A549 (cell line): ENCODE data around the gene GRPEL2. TPM values are rescaled to one million over a fixed set of nuclear protein-coding genes. Genes with fewer than 3 reads are reported as not detected.

ENCODE experiments used
- ATAC-seq, 2 experiments: fragments of 200-7000 bp in 1 of 2; fragments of >200 bp in 1 of 2; cut with Nextera tagmentation in 1 of 2; cut with Tn5 transposase in 1 of 2; 3 replicates each; pipeline versions ENCODE4 v1.8.0 to v1.9.1; 2018 to 2020; ENCODE audit warnings: mild to moderate bottlenecking in 1 of 2, moderate library complexity in 1 of 2
- CTCF ChIA-PET: fragments of 300-600 bp; sonication (Branson Sonifier 250); formaldehyde crosslinking; extraction: SDS; loops from one replicate; lab custom pipeline; 2021; ENCODE audit warnings: antibody characterized with exemption, inconsistent platforms; lab: Yijun Ruan, JAX
- POLR2A ChIA-PET: fragments of 350-600 bp; formaldehyde crosslinking; extraction: SDS; loops from one replicate; lab custom pipeline; 2021; ENCODE audit warnings: antibody characterized with exemption, inconsistent platforms; lab: Yijun Ruan, JAX
- DNase-seq, 2 experiments: peaks; one replicate each; pipeline versions ENCODE4 v3.0.0 to v3.0.0-alpha.2; 2011 to 2016; ENCODE audit warnings: low read depth in 1 of 2, low spot score in 1 of 2
- FAIRE-seq: peaks from 2 replicates; lab custom pipeline; 2011; peaks lifted over from hg19 to GRCh38; lab: Jason Lieb, UNC
- H3K27ac ChIP-seq, 2 experiments: fragments of >200 bp; sonication (Bioruptor Twin); formaldehyde crosslinking; 3 replicates each; pipeline ENCODE4 v1.5.1; 2016 to 2017
- H3K4me1 ChIP-seq: fragments of >200 bp; sonication (Bioruptor Twin); formaldehyde crosslinking; 3 replicates; pipeline ENCODE4 v1.6.1; 2016
- H3K4me2 ChIP-seq: fragments of >200 bp; sonication (Bioruptor Twin); formaldehyde crosslinking; 3 replicates; pipeline ENCODE4 v1.6.1; 2016
- H3K4me3 ChIP-seq: fragments of >200 bp; sonication (Bioruptor Twin); formaldehyde crosslinking; 3 replicates; pipeline ENCODE4 v1.5.1; 2016
- H3K9me3 ChIP-seq: fragments of >200 bp; sonication (Bioruptor Twin); formaldehyde crosslinking; 3 replicates; pipeline ENCODE4 v1.6.1; 2016
- BCL3 ChIP-seq: fragments of >200 bp; sonication (Bioruptor Twin); formaldehyde crosslinking; IDR thresholded peaks from 3 replicates; pipeline ENCODE4 v1.6.1; 2016
- BHLHE40 ChIP-seq: IDR thresholded peaks from 2 replicates; pipeline ENCODE4 v1.6.1; 2012; ENCODE audit warnings: low read depth, low read length, inconsistent platforms
- CBX8 ChIP-seq: fragments of 200-600 bp; sonication (generic); IDR thresholded peaks from 2 replicates; pipeline ENCODE4 v1.6.1; 2016
- CEBPB ChIP-seq, 2 experiments: fragments of >200 bp in 1 of 2; sonication (Bioruptor Twin) in 1 of 2; formaldehyde crosslinking in 1 of 2; IDR thresholded peaks; 2 replicates each; pipeline ENCODE4 v1.6.1; 2012 to 2016
- CHD2 ChIP-seq: fragments of 150-350 bp; IDR thresholded peaks from 2 replicates; pipeline ENCODE4 v1.6.1; 2014; ENCODE audit warnings: low read length; ENCODE audit not compliant: partially characterized antibody
- CHD4 ChIP-seq: fragments of 200-600 bp; sonication (generic); IDR thresholded peaks from 2 replicates; pipeline ENCODE4 v1.6.1; 2016; ENCODE audit warnings: antibody characterized with exemption, mild to moderate bottlenecking, borderline replicate concordance
- E2F6 ChIP-seq: IDR thresholded peaks from 2 replicates; pipeline ENCODE4 v1.6.1; 2012; ENCODE audit warnings: low read depth, borderline replicate concordance
- EHF ChIP-seq: fragments of 250-450 bp; sonication (Bioruptor Pico); IDR thresholded peaks from 2 replicates; pipeline ENCODE4 v1.5.0; 2020; ENCODE audit warnings: mild to moderate bottlenecking
- ESRRA ChIP-seq: fragments of 150-350 bp; IDR thresholded peaks from 2 replicates; pipeline ENCODE4 v1.6.1; 2014; ENCODE audit warnings: mild to moderate bottlenecking, low read length, borderline replicate concordance
- FOSB ChIP-seq: fragments of 250-450 bp; sonication (Bioruptor Pico); IDR thresholded peaks from 2 replicates; pipeline ENCODE4 v1.5.0; 2020; ENCODE audit warnings: mild to moderate bottlenecking, moderate library complexity
- FOXS1 ChIP-seq: fragments of 250-450 bp; sonication (Bioruptor Pico); IDR thresholded peaks from 2 replicates; pipeline ENCODE4 v1.5.0; 2020; ENCODE audit warnings: mild to moderate bottlenecking, moderate library complexity
- GATA3 ChIP-seq: IDR thresholded peaks from 2 replicates; pipeline ENCODE4 v1.6.1; 2012; ENCODE audit warnings: borderline replicate concordance
- HDAC2 ChIP-seq: fragments of 200-600 bp; sonication (generic); IDR thresholded peaks from 2 replicates; pipeline ENCODE4 v1.6.1; 2016
- HOXB13 ChIP-seq: fragments of 250-450 bp; sonication (Bioruptor Pico); IDR thresholded peaks from 2 replicates; pipeline ENCODE4 v1.5.0; 2020; ENCODE audit warnings: low read depth, mild to moderate bottlenecking, moderate library complexity
- JUN ChIP-seq, 2 experiments: fragments of >200 bp; sonication (Bioruptor Twin); formaldehyde crosslinking; IDR thresholded peaks; 2 replicates in 1 of 2; 3 replicates in 1 of 2; pipeline ENCODE4 v1.6.1; 2016 to 2017
- MAX ChIP-seq: IDR thresholded peaks from 2 replicates; pipeline ENCODE4 v1.6.1; 2012
- MYC ChIP-seq: IDR thresholded peaks from 2 replicates; pipeline ENCODE4 v1.6.1; 2012; ENCODE audit warnings: mild to moderate bottlenecking, inconsistent platforms, low read length, improper control_type of control experiment, borderline replicate concordance
- PHF8 ChIP-seq: fragments of 200-600 bp; sonication (generic); IDR thresholded peaks from 2 replicates; pipeline ENCODE4 v1.6.1; 2016; ENCODE audit warnings: low read depth, mild to moderate bottlenecking, antibody characterized with exemption, moderate library complexity, borderline replicate concordance
- RAD21 ChIP-seq, 2 experiments: fragments of >200 bp in 1 of 2; sonication (Bioruptor Twin) in 1 of 2; formaldehyde crosslinking in 1 of 2; IDR thresholded peaks in 1 of 2; conservative IDR thresholded peaks in 1 of 2; 2 replicates in 1 of 2; 3 replicates in 1 of 2; pipeline ENCODE4 v1.6.1; 2012 to 2018; ENCODE audit warnings: inconsistent platforms in 1 of 2
- RARB ChIP-seq: fragments of 250-450 bp; sonication (Bioruptor Pico); IDR thresholded peaks from 2 replicates; pipeline ENCODE4 v1.8.0; 2021; ENCODE audit warnings: mild to moderate bottlenecking, moderate library complexity
- RFX5 ChIP-seq: fragments of 450-650 bp; IDR thresholded peaks from 2 replicates; pipeline ENCODE4 v1.7.1; 2014; ENCODE audit warnings: antibody characterized with exemption, mild to moderate bottlenecking, moderate library complexity
- RNF2 ChIP-seq: fragments of 200-600 bp; sonication (generic); IDR thresholded peaks from 2 replicates; pipeline ENCODE4 v1.6.1; 2016; ENCODE audit warnings: low read depth, mild to moderate bottlenecking, antibody characterized with exemption, moderate library complexity, borderline replicate concordance
- TP53 ChIP-seq: fragments of 250-450 bp; sonication (Bioruptor Pico); IDR thresholded peaks from 2 replicates; pipeline ENCODE4 v1.5.0; 2021; ENCODE audit warnings: mild to moderate bottlenecking, moderate library complexity
- ZSCAN20 ChIP-seq: fragments of 250-450 bp; sonication (Bioruptor Pico); IDR thresholded peaks from 2 replicates; pipeline ENCODE4 v1.8.0; 2022; ENCODE audit warnings: mild to moderate bottlenecking, moderate library complexity
- WGBS: methylation state at CpG from one replicate; pipeline ENCODE4 v1.1.6; 2017; ENCODE audit errors: missing lambda C conversion rate; 5-methylcytosine and 5-hydroxymethylcytosine counted together
- polyA plus RNA-seq, 4 experiments: library from polyadenylated mRNA; depleted of rRNA in 3 of 4; stranded (reverse); fragments of >200 nt; fragmentation: RNase III in 1 of 4; extraction: RNeasy Plus Mini Kit Qiagen cat#74134 plus additional on column Dnase treatment in 1 of 4; gene quantifications; 2 replicates in 3 of 4; 3 replicates in 1 of 4; pipeline ENCODE4 v1.2.3, GENCODE V29; 2011 to 2017
- TF ChIP-seq, protein P1 (sequence below): fragments of 250-450 bp; sonication (Bioruptor Pico); IDR thresholded peaks from 2 replicates; pipeline ENCODE4 v1.5.0; 2021; ENCODE audit warnings: mild to moderate bottlenecking, moderate library complexity, borderline replicate concordance
- TF ChIP-seq, protein P2 (sequence below): fragments of >200 bp; sonication (Bioruptor Twin); formaldehyde crosslinking; IDR thresholded peaks from 2 replicates; pipeline ENCODE4 v1.6.1; 2016
- TF ChIP-seq, protein P3 (sequence below): fragments of 450-650 bp; IDR thresholded peaks from 2 replicates; pipeline ENCODE4 v1.6.1; 2014; ENCODE audit warnings: antibody characterized with exemption

GRPEL2 gene
- polyA plus RNA-seq, 2 of the 4 experiments (the other 2 are of a cell fraction) = 10.4 to 26.4 TPM

- FAIRE-seq = no peak
- H3K27ac ChIP-seq = no peak overlapping the region
- H3K4me2 ChIP-seq = no peak overlapping the region
- ATAC-seq = 0 out of 6 replicates have a peak, but pooled peaks of 1 of the 2 experiments have one; percentile 9
- CTCF ChIA-PET = interaction anchor here (0.8 to 21.3 kb wide), 14 partner anchors 10 to 251 kb away, joined by 3 to 275 read pairs (median 4); partner anchors contain the start of genes GRPEL2 and IL17B
- no peak for TF ChIP-seq MYC
- no peak for TF ChIP-seq BHLHE40
- no peak for TF ChIP-seq EHF
- TF ChIP-seq GATA3 = no peak
- no peak for TF ChIP-seq ZSCAN20 (CRISPR knock-in tag)
- no peak for TF ChIP-seq RAD21 (conservative IDR thresholded peaks at IDR 0.05 in 1 of 2, IDR thresholded peaks at IDR 0.05 in 1 of 2)
- no peak for TF ChIP-seq RARB (CRISPR knock-in tag)
- TF ChIP-seq CEBPB (IDR thresholded peaks at IDR 0.05) = no peak
- TF ChIP-seq, protein P1, sequence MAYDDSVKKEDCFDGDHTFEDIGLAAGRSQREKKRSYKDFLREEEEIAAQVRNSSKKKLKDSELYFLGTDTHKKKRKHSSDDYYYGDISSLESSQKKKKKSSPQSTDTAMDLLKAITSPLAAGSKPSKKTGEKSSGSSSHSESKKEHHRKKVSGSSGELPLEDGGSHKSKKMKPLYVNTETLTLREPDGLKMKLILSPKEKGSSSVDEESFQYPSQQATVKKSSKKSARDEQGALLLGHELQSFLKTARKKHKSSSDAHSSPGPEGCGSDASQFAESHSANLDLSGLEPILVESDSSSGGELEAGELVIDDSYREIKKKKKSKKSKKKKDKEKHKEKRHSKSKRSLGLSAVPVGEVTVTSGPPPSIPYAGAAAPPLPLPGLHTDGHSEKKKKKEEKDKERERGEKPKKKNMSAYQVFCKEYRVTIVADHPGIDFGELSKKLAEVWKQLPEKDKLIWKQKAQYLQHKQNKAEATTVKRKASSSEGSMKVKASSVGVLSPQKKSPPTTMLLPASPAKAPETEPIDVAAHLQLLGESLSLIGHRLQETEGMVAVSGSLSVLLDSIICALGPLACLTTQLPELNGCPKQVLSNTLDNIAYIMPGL (CRISPR knock-in tag) = no peak
- no peak for TF ChIP-seq FOXS1 (CRISPR knock-in tag)
- TF ChIP-seq MAX = no peak
- no peak for TF ChIP-seq FOSB (CRISPR knock-in tag)
- TF ChIP-seq, protein P2, sequence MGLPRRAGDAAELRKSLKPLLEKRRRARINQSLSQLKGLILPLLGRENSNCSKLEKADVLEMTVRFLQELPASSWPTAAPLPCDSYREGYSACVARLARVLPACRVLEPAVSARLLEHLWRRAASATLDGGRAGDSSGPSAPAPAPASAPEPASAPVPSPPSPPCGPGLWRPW = no peak
- no peak for TF ChIP-seq CHD4
- no peak for TF ChIP-seq HOXB13
- no peak for TF ChIP-seq TP53 (CRISPR knock-in tag)
- no peaks in the 10 kb centered on the region for H3K4me1 ChIP-seq
- no peak for DNase-seq
- no peaks in the 10 kb centered on the region for H3K9me3 ChIP-seq
- POLR2A ChIA-PET = no interaction called here
- WGBS = 90% methylated on average over 4 of the region's 4 CpGs
- H3K4me3 ChIP-seq = no peak overlapping the region
Measured at GRCh38 chr5:149314571-149315111, 30.7 kb upstream of the GRPEL2 start.

GRCh38 chr5:149315753-149316152, 29.5 kb upstream of the GRPEL2 start:
- ATAC-seq = no peak
- Histone ChIP-seq H3K4me1 (peaks cover 7% of the 10 kb centered on the region), H3K9me3 (no peaks in the 10 kb centered on the region), H3K4me2 (no peak overlapping the region)
- WGBS = 72% methylated on average over 6 of the region's 6 CpGs
- CTCF ChIA-PET = interaction anchor here (0.8 to 21.3 kb wide), 11 partner anchors 11 to 303 kb away, joined by 3 to 275 read pairs (median 7); partner anchors contain the start of genes GRPEL2 and IL17B
- FAIRE-seq = no peak
- TF ChIP-seq RFX5 = no peak
- no peak for TF ChIP-seq BCL3
- no peak for TF ChIP-seq ESRRA
- TF ChIP-seq BHLHE40 = no peak
- TF ChIP-seq PHF8 = no peak
- TF ChIP-seq ZSCAN20 (CRISPR knock-in tag) = no peak
- TF ChIP-seq HDAC2 = no peak
- no peak for TF ChIP-seq CEBPB (IDR thresholded peaks at IDR 0.05)
- TF ChIP-seq CHD4 = no peak
- TF ChIP-seq RNF2 = no peak
- TF ChIP-seq TP53 (CRISPR knock-in tag) = no peak
- no peak for TF ChIP-seq CHD2
- TF ChIP-seq, protein P2 = no peak
- TF ChIP-seq RARB (CRISPR knock-in tag) = no peak
- TF ChIP-seq E2F6 = no peak
- no peak for TF ChIP-seq JUN (IDR thresholded peaks at IDR 0.05)
- TF ChIP-seq, protein P3, sequence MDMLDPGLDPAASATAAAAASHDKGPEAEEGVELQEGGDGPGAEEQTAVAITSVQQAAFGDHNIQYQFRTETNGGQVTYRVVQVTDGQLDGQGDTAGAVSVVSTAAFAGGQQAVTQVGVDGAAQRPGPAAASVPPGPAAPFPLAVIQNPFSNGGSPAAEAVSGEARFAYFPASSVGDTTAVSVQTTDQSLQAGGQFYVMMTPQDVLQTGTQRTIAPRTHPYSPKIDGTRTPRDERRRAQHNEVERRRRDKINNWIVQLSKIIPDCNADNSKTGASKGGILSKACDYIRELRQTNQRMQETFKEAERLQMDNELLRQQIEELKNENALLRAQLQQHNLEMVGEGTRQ = no peak
- TF ChIP-seq CBX8 = no peak
- TF ChIP-seq, all 56 proteins: peak for 0
- no peak for DNase-seq
- H3K27ac ChIP-seq = no peak overlapping the region
- no peak overlapping the region for H3K4me3 ChIP-seq
- POLR2A ChIA-PET = no interaction called here
